ENCODE results near the gene TUBB1.
"Not testable (repeated sequence)": the region's sequence is repeated elsewhere in the genome, so short reads cannot be mapped to it uniquely, and the experiment has no call there.

The TUBB1 gene

DNA sequence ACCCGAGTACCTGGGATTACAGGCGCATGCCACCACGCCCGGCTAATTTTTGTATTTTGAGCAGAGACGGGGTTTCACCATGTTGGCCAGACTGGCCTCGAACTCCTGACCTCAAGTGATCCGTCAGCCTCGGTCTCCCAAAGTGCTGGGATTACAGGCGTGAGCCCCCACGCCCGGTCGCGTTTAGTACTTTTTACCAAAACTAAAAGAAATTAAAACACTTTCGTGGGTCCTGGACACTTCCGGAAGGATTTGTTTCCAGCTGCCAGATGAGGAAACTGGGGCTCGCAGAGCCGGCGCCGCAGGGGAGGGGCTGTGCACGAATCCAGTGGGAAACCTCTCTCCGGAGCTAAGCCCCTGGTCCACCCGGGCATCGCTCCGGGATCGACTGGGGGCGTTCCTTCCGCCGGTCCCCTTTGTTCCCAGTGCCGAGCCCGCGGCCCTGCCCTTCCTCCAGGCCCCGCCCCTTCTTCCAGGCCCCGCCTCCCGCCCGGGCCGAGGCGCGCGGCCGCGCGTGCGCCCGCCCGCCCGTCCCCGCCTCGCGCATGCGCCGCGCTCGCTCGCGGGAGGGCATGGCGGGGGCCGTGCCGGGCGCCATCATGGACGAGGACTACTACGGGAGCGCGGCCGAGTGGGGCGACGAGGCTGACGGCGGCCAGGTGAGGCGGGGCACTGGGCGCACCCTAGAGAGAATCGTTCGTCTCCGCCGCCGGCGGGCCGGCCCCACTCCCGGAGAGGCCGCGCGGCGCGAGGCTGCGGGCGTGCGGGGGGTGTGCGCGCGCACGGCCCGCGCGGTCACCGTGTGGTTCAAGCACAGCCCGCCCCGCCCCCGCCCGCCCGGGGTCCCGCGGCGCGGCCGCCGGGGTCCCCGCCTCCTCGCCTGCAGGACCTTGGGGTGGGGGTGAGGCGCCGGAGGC is 38.3 kb upstream of the TUBB1 start, which contains the start of gene NELFCD:
Gene NELFCD, plus strand, starts transcription at position 546 of the 917 bp plus-strand sequence. Its CDS starts 54 bp downstream, at position 600.
- Histone ChIP-seq H3K27me3 (ENCODE audit: insufficient read depth, poor library complexity, severe bottlenecking) (no peaks in the 10 kb centered on the region), H3K27ac (replicated peaks) (peak within 1 kb of the TSS; percentile 74), H3K4me3 (replicated peaks; ENCODE audit: insufficient read depth, low read length) (peak within 1 kb of the TSS; percentile 64)
- peak; percentile 63; the same call in 1 of the 2 replicates for TF ChIP-seq POLR2AphosphoS5 (IDR thresholded peaks at IDR 0.05; ENCODE audit: low read depth)
- TF ChIP-seq, protein P1, sequence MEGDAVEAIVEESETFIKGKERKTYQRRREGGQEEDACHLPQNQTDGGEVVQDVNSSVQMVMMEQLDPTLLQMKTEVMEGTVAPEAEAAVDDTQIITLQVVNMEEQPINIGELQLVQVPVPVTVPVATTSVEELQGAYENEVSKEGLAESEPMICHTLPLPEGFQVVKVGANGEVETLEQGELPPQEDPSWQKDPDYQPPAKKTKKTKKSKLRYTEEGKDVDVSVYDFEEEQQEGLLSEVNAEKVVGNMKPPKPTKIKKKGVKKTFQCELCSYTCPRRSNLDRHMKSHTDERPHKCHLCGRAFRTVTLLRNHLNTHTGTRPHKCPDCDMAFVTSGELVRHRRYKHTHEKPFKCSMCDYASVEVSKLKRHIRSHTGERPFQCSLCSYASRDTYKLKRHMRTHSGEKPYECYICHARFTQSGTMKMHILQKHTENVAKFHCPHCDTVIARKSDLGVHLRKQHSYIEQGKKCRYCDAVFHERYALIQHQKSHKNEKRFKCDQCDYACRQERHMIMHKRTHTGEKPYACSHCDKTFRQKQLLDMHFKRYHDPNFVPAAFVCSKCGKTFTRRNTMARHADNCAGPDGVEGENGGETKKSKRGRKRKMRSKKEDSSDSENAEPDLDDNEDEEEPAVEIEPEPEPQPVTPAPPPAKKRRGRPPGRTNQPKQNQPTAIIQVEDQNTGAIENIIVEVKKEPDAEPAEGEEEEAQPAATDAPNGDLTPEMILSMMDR (IDR thresholded peaks at IDR 0.05; ENCODE audit: insufficient read depth, low read length): no peak
- DNase-seq (ENCODE audit: low read depth in 1 of 2, low spot score in 1 of 2): peak; percentile 73 to 81

DNA sequence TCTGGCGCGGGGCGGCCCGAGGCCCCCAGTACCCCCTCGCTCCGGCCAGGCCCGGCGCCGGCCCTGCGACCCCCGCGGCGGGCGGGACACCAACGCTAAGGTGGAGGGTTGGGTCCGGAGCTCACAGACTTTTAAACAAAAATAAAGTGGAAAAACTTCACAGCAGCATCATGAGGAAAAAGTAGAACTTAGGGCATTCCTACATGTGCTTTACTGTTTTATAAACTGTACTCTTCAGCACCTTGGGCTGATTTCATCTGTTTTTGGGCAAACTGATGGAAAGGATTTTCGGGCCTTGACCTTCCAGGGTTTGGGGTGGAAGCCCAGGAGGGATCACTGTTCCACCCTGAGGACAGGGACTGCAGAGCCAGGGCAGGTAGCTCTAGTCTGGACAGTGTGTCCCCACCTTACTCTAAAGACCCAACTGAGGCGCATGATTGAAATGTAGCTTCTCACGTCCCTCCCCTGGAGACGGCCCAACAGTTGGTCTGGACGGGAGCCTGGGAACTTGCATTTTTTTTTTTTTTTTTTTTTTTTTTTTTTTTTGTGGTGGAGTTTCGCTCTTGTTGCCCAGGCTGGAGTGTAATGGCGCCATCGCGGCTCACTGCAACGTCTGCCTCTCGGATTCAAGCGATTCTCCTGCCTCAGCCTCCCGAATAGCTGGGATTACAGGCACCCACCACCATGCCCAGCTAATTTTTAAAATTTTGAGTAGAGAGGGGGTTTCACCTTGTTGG is 37.4 kb upstream of the TUBB1 start:
- Histone ChIP-seq H3K27ac (replicated peaks) (peak overlapping the region; percentile 67), H3K4me3 (replicated peaks; ENCODE audit: insufficient read depth, low read length) (peak overlapping the region; percentile 64), H3K27me3 (ENCODE audit: insufficient read depth, poor library complexity, severe bottlenecking) (no peaks in the 10 kb centered on the region)
- TF ChIP-seq POLR2AphosphoS5 (IDR thresholded peaks at IDR 0.05; ENCODE audit: low read depth): peak; percentile 38; the same call in 1 of the 2 replicates
- TF ChIP-seq, protein P1 (IDR thresholded peaks at IDR 0.05; ENCODE audit: insufficient read depth, low read length): no peak
- peak in 1 of 2 experiments; percentile 12 for DNase-seq (ENCODE audit: low read depth in 1 of 2, low spot score in 1 of 2)

DNA sequence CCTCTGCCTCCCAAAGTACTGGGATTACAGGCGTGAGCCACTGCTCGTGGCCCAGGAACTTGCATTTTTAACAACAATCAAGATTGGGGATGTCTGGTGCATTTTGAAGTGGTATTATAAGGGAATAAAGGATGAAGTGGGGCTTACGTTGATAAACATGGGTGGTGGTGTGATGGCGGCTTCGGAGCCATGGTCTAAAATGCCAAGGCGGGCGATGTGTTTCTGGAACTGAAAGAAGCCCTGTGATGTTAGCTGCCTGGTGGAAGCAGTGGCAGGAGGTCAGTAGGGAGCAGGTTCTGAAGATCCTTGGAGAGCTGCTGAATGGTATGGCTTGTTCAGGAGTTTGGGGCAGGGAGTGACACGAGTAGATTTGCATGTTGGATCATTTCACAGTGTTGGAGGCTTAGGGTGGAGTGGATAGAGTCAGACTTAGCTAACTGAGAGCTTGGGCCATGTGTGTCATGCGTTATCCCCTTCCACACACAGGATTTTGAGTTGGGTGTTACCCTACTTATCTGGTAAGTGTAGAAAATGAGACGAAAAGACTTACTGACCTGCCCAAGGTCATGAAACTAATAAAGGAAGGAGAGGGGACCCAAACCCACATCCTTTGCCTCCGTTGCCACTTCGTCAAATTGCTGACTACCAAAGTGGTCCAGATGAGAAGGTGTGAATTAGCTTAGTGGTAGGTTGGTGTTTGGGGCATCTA is 36.7 kb upstream of the TUBB1 start:
- no peak for DNase-seq (ENCODE audit: low read depth in 1 of 2, low spot score in 1 of 2)
- peak overlapping the region; percentile 64 for H3K4me3 ChIP-seq (replicated peaks; ENCODE audit: insufficient read depth, low read length)
- peak overlapping the region; percentile 67 for H3K27ac ChIP-seq (replicated peaks)
- TF ChIP-seq POLR2AphosphoS5 (IDR thresholded peaks at IDR 0.05; ENCODE audit: low read depth) (no peak), GABPA (IDR thresholded peaks at IDR 0.05; ENCODE audit: low read depth) (no peak)
- TF ChIP-seq, protein P1 (IDR thresholded peaks at IDR 0.05; ENCODE audit: insufficient read depth, low read length): no peak
- TF ChIP-seq, protein P2, sequence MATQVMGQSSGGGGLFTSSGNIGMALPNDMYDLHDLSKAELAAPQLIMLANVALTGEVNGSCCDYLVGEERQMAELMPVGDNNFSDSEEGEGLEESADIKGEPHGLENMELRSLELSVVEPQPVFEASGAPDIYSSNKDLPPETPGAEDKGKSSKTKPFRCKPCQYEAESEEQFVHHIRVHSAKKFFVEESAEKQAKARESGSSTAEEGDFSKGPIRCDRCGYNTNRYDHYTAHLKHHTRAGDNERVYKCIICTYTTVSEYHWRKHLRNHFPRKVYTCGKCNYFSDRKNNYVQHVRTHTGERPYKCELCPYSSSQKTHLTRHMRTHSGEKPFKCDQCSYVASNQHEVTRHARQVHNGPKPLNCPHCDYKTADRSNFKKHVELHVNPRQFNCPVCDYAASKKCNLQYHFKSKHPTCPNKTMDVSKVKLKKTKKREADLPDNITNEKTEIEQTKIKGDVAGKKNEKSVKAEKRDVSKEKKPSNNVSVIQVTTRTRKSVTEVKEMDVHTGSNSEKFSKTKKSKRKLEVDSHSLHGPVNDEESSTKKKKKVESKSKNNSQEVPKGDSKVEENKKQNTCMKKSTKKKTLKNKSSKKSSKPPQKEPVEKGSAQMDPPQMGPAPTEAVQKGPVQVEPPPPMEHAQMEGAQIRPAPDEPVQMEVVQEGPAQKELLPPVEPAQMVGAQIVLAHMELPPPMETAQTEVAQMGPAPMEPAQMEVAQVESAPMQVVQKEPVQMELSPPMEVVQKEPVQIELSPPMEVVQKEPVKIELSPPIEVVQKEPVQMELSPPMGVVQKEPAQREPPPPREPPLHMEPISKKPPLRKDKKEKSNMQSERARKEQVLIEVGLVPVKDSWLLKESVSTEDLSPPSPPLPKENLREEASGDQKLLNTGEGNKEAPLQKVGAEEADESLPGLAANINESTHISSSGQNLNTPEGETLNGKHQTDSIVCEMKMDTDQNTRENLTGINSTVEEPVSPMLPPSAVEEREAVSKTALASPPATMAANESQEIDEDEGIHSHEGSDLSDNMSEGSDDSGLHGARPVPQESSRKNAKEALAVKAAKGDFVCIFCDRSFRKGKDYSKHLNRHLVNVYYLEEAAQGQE (IDR thresholded peaks at IDR 0.05; ENCODE audit: insufficient replicate concordance, low read depth): no peak
- H3K27me3 ChIP-seq (ENCODE audit: insufficient read depth, poor library complexity, severe bottlenecking): no peaks in the 10 kb centered on the region

DNA sequence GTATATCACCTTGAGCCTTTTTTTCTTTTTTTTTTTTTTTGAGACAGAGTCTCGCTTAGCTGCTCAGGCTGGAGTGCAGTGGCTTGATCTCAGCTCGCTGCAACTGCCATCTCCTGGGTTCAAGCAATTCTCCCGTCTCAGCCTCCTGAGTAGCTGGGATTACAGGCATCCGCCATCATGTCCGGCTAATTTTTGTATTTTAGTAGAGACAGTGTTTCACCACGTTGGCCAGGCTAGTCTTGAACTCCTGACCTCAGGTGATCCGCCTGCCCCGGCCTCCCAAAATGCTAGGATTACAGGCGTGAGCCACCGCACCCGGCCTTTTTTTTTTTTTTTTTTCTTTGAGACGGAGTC is 36.1 kb upstream of the TUBB1 start:
- DNase-seq (ENCODE audit: low read depth in 1 of 2, low spot score in 1 of 2); H3K27me3 ChIP-seq (ENCODE audit: insufficient read depth, poor library complexity, severe bottlenecking); H3K4me3 ChIP-seq (replicated peaks; ENCODE audit: insufficient read depth, low read length); H3K27ac ChIP-seq (replicated peaks): not testable (repeated sequence)

Data from HL-60 (cell line).